GM12878 (cell line): ENCODE data around the gene COA1. TPM values are rescaled to one million over a fixed set of nuclear protein-coding genes. Genes with fewer than 3 reads are reported as not detected.
A peak's percentile ranks its signal among the peaks of the same experiment; 100 is the strongest.

Experiments
- ATF7 ChIP-seq: fragments of 450-650 bp; IDR thresholded peaks from 2 replicates; pipeline ENCODE4 v1.6.1; 2016; ENCODE audit warnings: low read depth, mild to moderate bottlenecking
- BCLAF1 ChIP-seq: fragments of 450-650 bp; IDR thresholded peaks from 2 replicates; pipeline ENCODE4 v1.6.1; 2017; ENCODE audit warnings: antibody characterized with exemption, mild to moderate bottlenecking, moderate library complexity
- CHD4 ChIP-seq: fragments of 200-600 bp; sonication (generic); IDR thresholded peaks from 2 replicates; pipeline ENCODE4 v1.6.1; 2016; ENCODE audit warnings: mild to moderate bottlenecking
- CTCF ChIP-seq, 3 experiments: IDR thresholded peaks in 2 of 3; conservative IDR thresholded peaks in 1 of 3; 2 replicates each; pipeline ENCODE4 v1.5.1; 2011; ENCODE audit warnings: low read depth in 3 of 3, low read length in 3 of 3, mild to moderate bottlenecking in 3 of 3, control low read depth in 2 of 3, moderate library complexity in 2 of 3, inconsistent platforms in 1 of 3, mixed read lengths in 1 of 3; ENCODE audit not compliant: control insufficient read depth in 2 of 3, insufficient read depth in 1 of 3; ENCODE audit errors: extremely low read depth in 1 of 3
- EED ChIP-seq: sonication (generic); IDR thresholded peaks from 2 replicates; pipeline ENCODE4 v1.6.1; 2016; ENCODE audit warnings: antibody characterized with exemption, low read depth
- IKZF2 ChIP-seq, 2 experiments: fragments of 450-650 bp; IDR thresholded peaks; 2 replicates each; pipeline ENCODE4 v1.6.1; 2017; ENCODE audit warnings: mild to moderate bottlenecking in 2 of 2, moderate library complexity in 2 of 2
- KAT2A ChIP-seq: conservative IDR thresholded peaks from 2 replicates; pipeline ENCODE4 v1.6.1; 2011; ENCODE audit warnings: low read depth, low read length; ENCODE audit not compliant: control insufficient read depth
- KDM1A ChIP-seq: fragments of 200-600 bp; sonication (generic); IDR thresholded peaks from 2 replicates; pipeline ENCODE4 v1.6.1; 2016; ENCODE audit warnings: borderline replicate concordance
- NFIC ChIP-seq: IDR thresholded peaks from 2 replicates; pipeline ENCODE4 v1.6.1; 2012; ENCODE audit warnings: low read depth, mild to moderate bottlenecking, inconsistent platforms, low read length, moderate library complexity
- PML ChIP-seq: IDR thresholded peaks from 2 replicates; pipeline ENCODE4 v1.6.1; 2012; ENCODE audit warnings: low read length, inconsistent platforms
- RCOR1 ChIP-seq: conservative IDR thresholded peaks from 2 replicates; pipeline ENCODE4 v1.6.1; 2012; ENCODE audit warnings: low read depth, low read length, improper control_type of control experiment
- REST ChIP-seq: IDR thresholded peaks from 2 replicates; pipeline ENCODE4 v1.6.1; 2012; ENCODE audit warnings: mild to moderate bottlenecking, low read depth, low read length
- SP1 ChIP-seq: IDR thresholded peaks from one replicate; pipeline ENCODE4 v1.6.1; 2011; ENCODE audit warnings: low read depth, low read length
- SREBF1 ChIP-seq: IDR thresholded peaks from 2 replicates; pipeline ENCODE4 v1.6.1; 2012; ENCODE audit warnings: mild to moderate bottlenecking, low read length
- ZBTB40 ChIP-seq: fragments of 450-650 bp; IDR thresholded peaks from 2 replicates; pipeline ENCODE4 v1.6.1; 2016; ENCODE audit warnings: mild to moderate bottlenecking, moderate library complexity, borderline replicate concordance
- ZNF384 ChIP-seq: IDR thresholded peaks from 2 replicates; pipeline ENCODE4 v1.6.1; 2012; ENCODE audit warnings: low read depth, mild to moderate bottlenecking, low read length, improper control_type of control experiment, borderline replicate concordance
- ZNF622 ChIP-seq: fragments of 450-650 bp; IDR thresholded peaks from 2 replicates; pipeline ENCODE4 v1.6.1; 2017; ENCODE audit warnings: mild to moderate bottlenecking, inconsistent platforms
- ZZZ3 ChIP-seq: IDR thresholded peaks from 2 replicates; pipeline ENCODE4 v1.6.1; 2011; ENCODE audit warnings: low read depth; ENCODE audit not compliant: control insufficient read depth, insufficient read length
- polyA plus RNA-seq, 11 experiments: library from polyadenylated mRNA; depleted of rRNA in 4 of 11; unstranded in 6 of 11; stranded (reverse) in 5 of 11; fragments of >200 nt; fragmentation: Nextera tagmentation in 4 of 11; fragmentation: Illumina TruSeq in 1 of 11; extraction: Ambion mirVana in 4 of 11; extraction: Trizol in 1 of 11; gene quantifications; 1 replicate in 1 of 11; 2 replicates in 10 of 11; pipeline versions ENCODE4 v1.2.1 to v1.2.3, GENCODE V29; 2011 to 2016; ENCODE audit warnings: inconsistent platforms in 2 of 11, missing spikeins in 2 of 11, low read depth in 1 of 11
- total RNA-seq, 4 experiments: library from RNA; depleted of rRNA in 3 of 4; stranded (reverse); fragments of >200 nt in 3 of 4; fragmentation: Illumina TruSeq in 1 of 4; extraction: Trizol in 1 of 4; gene quantifications; 2 replicates each; pipeline versions ENCODE4 v1.2.1 to v1.2.3, GENCODE V29; 2013 to 2021

COA1 gene
- total and polyA plus RNA-seq, 10 of the 15 experiments (the other 5 are each of a cell fraction or from before 2014, with no cell fraction given), result 83.1 to 258 (median 111) TPM

GRCh38 chr7:43764039-43764761 is 34.9 kb upstream of the COA1 start (continued):
- TF ChIP-seq CTCF (IDR thresholded peaks at IDR 0.05 in 2 of 3, conservative IDR thresholded peaks at IDR 0.05 in 1 of 3; ENCODE audit: control insufficient read depth in 2 of 3, extremely low read depth in 1 of 3, insufficient read depth in 1 of 3, low read depth in 3 of 3, low read length in 3 of 3) (no peak), SP1 (no peak), ATF7 (peak; percentile 64), ZNF622 (no peak), EED (peak; percentile 27; the same call in 1 of the 2 replicates), NFIC (peak; percentile 73), IKZF2 (IDR thresholded peaks at IDR 0.05) (no peak), ZZZ3 (no peak), RCOR1 (no peak), PML (no peak), BCLAF1 (no peak), KDM1A (no peak), CHD4 (no peak), REST (no peak), SREBF1 (no peak), ZNF384 (no peak), KAT2A (no peak), ZBTB40 (no peak)
